T-helper 22 cell (primary cell): ENCODE measurements around the gene COPB2.
"Not testable (repeated sequence)": the region's sequence is repeated elsewhere in the genome, so short reads cannot be mapped to it uniquely, and the experiment has no call there.

ENCODE experiments used
- DNase-seq: peaks from one replicate; pipeline ENCODE4 v3.0.0-alpha.2; 2020; ENCODE audit warnings: low read depth

Gene COPB2

DNA sequence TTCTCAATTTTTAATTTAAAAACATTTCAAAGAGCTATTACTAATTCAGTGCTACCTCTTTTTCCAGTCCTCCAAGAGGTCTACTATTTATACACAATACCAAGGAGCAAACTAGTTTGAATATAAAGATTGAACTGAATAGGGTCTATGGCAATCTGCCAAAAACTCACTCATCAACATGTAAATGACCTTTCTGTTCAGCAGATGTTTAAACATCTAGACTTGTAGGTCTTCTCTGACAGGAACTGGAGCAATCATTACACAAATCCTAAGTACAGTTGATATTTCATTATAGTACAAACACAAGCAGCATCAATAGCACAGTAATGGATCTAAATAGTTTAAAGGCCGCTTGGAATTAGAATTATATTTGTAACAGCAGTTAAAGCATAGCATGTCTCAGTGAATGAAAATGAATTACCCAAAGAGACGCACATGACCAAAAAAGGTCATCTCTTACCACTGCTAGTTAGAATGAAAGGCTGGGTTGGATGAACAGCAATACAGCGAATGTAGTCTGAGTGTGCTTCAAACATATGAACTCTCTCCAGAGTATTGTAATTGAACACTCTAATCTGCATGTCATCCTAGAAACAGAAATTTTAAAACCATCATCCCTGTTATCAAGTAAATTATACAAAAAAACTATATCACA, 10.7 kb downstream of the COPB2 start:
- no peak for DNase-seq

DNA sequence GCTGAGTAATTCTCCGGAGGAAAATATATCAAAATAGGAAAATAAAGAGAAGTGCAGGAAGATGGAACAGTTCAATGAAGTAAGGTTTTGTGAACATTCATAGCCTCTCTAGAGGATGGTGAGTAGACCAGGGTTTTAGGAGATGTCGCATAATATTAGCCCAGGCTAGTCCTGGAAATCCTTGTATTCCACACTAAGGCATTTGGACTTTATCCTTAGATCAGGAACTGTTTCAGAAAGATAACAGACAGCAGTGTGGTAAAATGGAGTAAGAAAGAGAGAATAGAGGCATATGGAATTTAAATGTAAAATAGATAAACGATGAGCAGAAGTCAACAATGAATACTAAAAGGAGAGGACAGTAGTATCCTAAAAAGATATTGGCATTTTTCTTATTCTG, 12.1 kb downstream of the COPB2 start:
- no peak for DNase-seq

DNA sequence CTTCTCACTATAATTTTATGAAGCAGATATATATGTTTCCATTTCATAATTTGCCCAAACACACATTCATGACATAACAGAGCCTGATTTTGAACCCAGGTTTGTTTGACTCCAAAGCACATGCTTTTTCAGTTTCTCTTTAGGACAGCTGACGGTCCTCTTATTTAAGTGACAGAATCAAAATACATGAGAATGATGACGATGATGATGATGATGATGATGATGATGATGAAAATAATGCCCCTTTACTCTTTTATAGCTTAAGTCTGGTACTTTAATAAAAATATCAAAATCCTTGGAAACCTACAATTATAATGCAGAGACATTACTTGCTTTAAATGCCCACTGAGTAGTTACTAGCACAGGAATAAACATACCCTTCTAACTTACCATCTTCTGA, 15.3 kb downstream of the COPB2 start:
- no peak for DNase-seq

DNA sequence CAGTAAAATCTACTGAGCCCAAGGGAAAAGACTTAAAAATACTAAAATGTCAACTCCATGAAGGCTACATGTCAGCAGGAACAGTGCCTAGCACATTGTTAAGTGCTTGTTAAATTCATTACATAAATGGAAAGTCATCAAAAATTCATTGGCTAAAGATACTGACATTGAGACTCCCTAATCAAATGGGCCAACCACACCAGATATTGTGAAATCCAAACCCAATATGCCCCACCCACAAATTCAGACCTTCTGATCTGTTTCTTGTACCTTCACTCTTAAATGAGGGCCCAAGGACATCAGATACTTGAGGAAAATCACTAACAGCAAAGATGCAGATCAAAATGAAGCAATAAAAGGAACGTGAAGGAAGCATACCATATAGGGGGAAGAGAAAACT, 24.9 kb downstream of the COPB2 start:
- DNase-seq, result no peak

DNA sequence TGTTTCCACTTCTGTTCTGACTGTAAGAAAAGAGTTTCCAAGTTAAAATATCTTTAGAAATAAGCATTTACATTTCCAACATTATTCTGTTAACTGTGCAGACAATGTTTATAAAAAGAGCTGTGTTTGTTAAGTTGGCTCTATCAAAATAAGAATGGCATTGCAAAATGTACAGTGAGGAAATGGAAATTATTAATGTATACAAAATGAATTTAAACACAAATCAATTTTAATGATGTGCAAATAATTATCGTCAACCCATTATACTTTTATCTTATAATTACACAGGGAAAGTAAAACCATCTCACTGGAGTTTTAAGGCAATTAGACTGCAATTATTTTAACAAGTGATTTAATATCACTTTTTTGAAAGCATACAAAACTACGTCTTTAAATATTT, 28.2 kb downstream of the COPB2 start:
- no peak for DNase-seq

DNA sequence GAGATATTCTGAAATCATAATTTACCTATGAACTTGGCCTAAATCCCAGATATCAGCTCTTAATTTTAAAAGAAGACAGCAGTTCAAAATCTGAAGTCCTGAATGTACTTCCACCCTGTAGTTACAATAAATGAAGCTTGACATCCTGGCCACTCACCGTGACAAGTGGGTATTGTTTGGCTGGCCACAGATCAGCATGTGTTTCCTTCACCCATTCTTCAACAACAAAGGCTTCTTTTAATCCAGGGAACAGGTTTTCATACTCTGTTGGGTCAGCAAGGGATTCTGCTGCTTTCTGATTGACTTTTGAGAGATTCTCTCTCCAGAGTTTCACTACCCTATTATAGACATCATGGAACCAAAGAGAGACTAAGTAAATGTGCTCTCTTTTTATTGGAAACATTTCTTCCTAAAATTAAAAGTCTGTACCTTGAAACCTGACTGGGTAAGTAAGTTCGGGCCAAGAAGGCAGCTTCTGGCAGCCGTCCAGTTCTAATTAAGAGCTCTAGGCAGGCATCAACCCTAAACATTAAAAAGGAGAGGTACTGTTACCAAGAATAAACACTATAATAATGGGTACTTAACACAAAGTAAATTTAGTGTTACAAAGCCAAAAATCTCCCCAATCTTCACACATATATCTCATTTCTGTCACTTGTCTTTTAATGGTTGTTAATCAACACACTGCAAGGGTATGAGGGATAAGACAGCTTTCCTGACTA, 30.4 kb downstream of the COPB2 start:
- no peak for DNase-seq

DNA sequence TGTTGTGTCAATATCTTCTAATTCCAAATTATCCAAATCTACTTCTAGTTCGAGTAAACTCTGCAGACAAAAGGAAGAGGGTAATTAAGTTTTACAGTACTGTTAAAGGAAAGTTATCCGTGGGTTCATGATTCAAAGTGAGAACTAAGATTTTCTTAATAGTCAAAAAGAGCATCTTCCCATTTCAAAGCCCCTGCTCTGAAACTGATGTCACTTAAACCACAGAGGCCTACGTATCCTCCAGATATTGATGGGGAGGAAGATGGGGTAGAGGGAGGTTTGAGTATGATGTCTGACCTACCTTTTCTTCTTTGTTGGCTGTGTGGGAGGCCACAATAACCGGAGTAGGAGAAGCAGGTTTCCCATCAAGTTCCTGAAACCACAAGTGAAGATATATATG, 31.5 kb downstream of the COPB2 start:
- DNase-seq, result no peak

DNA sequence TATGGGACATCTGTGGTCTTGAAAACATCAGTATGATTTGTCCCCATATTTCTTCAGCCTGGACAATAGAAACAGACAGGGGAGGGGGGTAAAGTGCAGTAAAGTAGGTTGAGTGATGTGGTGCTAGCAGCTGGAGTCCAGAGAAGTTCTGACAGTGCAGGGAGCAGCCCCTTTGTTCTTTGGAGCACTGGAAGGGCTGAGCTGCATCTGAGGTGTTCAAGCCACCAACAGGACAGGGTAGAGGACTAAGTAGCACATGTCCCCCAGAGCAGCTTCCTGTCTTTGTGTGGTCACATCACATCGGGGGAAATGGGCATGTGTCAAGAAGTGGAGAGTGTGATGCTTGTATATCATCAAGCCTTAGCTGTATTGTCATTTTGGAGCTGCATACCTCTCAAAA, 33.6 kb downstream of the COPB2 start:
- no peak for DNase-seq

DNA sequence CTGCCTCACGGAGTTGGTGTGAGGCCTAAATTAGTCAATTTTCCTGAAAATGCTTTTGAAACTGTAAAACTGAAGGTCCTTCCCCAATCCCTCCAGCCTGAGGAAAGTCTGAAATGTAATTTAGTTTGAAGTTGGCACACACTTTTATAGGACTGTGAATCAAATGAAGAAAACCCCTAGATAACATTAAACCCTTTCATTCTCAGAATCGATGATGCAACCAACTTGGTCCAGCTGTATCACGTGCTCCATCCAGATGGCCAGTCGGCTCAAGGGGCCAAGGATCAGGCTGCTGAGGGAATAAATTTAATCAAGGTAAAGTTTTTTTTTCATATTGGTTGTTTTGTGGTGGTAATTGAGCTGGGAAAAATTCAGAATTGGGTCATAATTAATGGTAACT, 34.0 kb downstream of the COPB2 start:
- no peak for DNase-seq

DNA sequence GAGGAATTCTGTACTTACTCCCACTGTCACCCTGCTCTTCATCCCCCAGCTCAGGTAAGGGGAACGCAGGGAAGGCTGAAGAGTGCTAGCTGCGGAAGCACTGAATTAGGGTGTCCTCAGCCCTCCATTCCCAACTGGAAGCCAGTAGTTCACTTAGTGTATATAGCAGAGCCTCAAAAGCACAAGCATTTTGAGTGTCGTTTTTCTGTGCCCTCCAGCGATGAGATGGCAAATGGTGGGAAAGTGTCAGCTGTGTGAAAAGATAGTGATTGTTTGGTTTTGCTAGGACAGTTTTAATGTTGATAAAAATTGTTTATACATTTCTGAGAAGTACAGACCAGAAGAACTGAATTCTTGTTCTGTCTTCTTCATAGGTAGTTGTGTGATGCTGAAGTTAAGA, 34.8 kb downstream of the COPB2 start:
- no peak for DNase-seq

DNA sequence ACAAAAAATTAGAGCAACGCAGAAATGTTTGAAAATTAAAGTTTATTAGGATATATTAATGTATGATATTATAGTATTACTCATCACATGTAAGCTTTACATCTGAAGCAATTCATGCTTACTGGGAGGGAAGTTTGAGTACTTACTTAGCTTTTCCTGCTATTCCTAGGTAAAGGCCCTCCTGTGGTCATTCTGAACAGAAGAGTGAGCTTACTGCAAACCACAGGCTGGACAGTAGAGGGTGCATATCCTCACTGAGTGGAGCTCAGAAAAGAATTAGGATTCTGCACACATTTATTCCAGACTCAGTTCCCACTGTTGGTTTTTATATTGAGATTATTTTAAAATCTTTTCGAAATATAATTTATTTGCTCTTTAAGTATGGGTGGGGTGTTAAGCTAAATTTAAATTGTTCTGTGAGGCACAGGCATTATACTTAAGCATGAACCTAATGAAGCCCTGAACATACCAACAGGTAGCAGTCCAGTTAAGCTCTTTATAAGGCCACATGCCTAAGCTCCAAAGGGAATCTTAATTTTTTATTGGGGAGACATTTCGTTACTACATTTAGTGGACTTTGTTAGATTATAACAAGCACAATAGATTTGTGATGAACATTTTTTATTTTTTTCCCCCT, 35.4 kb downstream of the COPB2 start:
- DNase-seq, result no peak

DNA sequence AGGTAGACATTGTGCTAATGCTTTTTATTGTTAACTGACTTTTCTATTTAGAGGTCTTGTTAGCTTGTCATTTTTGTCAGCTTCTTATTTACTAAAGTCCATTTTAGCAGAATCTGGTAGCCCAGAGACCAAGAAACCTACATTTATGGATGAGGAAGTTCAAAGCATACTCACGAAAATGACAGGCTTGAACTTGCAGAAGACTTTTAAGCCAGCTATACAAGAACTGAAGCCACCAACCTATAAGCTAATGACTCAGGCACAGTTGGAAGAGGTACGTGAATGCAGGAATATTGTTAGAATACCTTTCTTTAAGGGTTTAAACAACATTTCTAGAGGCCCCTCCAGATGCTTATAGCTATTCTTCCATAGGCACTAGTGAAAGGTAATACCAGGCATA, 42.7 kb downstream of the COPB2 start:
- DNase-seq, result no peak

DNA sequence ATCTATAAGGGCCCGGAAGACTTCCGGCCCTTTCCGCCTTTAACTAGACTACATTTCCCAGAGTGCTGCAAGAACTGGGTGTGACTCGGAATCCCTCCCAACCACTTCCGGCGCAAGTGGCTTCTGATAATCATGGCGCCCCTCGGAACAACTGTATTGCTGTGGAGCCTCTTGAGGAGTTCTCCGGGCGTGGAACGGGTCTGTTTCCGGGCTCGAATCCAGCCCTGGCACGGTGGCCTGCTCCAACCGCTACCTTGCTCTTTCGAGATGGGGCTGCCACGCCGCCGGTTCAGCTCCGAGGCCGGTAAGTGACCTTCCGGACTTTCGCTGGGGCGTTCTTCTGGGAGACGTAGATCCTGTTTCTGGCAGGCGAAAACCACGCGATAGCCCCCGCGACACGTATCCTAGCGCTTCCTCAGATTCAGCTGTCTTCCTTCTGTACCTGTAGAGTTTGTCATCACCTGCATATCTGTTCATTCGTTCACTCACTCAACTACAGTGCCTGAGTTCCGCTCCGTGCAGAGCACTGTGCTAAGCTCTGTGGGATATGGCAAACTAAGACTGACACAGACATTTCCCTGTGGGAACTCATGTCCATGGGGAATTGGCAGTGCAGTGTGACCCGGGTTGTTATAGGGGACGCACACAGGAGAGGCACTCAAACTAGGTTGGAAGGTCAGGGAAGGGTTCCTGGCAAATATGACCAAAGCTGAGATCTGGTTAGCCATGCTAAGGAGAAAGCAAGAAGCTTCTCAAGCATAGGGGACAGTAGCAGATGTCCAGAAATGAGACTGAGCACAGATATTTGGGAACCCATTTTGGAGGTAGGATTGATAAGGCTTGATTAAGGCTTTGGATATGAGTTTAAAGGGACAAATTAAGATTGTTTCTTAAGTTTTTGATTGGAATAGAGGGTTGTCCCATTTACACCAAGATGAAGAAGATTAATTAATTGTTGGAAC, 45.3 kb downstream of the COPB2 start, which contains the start of gene MRPS22:
Gene MRPS22, plus strand, starts transcription at position 126 of the 962 bp plus-strand sequence. Its CDS starts 7 bp downstream, at position 133.
- DNase-seq, result peak; percentile 69

DNA sequence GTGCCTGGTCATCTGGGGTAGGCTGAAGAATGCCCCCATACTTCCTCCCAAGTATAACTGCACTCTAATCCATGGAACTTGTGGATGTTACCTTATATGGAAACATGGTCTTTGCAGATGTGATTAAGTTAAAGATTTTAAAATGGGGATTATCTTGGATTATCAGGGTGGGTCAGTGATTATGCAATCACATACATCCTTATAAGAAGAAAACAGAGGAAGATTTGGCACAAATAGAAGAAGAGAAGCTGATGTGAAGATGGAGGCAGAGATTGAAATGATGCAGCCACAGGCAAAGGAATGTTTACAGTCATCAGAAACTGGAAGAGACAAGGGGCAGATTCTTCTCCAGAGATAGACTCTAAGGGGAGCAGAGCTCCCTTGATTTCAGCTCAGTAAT, 47.4 kb downstream of the COPB2 start:
- DNase-seq, result no peak

DNA sequence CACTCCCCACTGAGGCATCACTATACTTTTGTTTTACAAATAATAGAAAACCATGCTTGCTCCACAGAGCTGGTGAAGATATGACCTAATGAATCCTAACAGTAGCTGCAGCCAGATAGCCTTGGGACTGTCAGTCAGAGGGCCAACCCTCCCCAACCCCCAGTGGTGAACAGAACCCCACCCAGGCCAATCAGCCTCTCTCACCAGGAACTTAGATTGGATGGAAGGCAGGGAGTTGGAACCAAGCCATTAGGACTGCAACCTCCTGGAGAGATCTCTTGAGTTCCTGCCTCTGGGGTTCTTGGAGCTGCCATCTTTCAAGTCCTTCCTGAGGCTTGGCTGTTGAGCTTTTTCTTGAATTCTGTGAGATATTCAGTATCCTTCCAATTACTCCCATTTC, 48.7 kb downstream of the COPB2 start:
- DNase-seq, result no peak

DNA sequence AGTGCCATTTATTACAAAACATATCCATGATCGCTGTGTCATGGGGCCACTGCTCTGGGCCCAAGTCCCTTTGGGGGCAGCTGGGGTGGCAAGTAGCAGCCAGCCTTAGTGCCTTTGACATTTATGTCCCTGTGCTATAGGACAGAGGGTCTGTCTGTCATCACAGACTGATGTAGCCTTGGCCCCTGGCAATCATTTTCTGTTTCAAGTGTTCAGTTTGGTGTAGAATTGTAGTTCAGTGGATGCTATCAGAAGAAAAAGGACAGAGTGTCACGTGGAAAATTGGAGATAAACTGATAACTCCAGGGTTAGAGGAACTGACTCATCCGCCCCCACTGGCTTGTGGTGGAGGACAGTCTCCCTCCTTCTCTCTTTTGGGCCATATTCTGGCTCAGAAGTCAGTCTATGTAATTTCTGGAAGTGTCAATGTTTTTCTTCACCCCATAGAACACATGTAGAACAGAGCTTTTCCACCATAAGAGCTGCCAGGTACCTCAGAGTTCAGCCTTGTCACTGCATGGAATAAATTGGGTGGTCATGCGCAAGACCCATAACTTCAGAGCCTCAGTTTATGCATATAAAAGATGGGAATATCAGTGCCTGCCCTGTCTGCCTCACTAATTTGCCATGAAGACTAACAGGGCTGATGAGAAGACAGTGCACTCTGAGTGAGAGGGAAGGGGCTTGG, 50.1 kb downstream of the COPB2 start:
- no peak for DNase-seq

DNA sequence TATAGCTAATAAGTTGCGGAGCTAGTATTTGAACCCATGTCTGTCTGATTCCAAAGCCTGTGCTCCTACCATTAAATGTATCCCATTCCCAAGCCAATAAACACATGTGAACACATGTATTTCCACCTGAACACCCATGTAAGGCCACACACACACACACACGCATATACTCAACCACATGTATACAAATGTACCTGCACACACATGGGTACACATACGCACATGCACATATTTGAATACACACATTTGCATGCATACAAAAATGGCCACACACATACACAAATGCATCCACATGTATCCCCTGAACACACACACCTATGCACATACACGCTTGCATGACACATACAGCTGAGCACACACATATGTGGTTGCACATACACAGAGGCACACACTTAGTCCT, 51.0 kb downstream of the COPB2 start:
- no peak for DNase-seq

DNA sequence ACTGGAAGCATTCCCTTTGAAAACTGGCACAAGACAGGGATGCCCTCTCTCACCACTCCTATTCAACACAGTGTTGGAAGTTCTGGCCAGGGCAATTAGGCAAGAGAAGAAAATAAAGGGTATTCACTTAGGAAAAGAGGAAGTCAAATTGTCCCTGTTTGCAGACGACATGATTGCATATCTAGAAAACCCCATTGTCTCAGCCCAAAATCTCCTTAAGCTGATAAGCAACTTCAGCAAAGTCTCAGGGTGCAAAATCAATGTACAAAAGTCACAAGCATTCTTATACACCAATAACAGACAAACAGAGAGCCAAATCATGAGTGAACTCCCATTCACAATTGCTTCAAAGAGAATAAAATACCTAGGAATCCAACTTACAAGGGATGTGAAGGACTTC, 54.8 kb downstream of the COPB2 start:
- not testable (repeated sequence) for DNase-seq

DNA sequence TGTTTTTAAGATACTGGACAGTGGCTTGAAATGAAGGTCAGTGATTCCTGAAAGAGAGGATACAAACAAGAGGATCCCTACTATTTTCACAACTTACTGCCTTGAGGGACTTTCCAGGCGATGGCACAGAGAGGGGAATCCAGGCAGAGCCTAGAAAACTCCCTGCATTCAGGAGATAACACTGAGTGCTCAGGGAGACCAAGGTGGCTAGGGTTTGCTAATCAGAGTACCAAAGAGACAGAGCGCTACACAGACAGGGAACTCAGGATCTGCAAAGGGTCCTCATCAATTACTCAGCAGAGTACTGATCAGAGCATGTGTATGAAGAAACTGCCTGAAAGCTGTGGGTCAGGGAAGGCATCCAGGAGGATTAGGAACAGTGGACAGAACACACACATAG, 57.4 kb downstream of the COPB2 start:
- no peak for DNase-seq

DNA sequence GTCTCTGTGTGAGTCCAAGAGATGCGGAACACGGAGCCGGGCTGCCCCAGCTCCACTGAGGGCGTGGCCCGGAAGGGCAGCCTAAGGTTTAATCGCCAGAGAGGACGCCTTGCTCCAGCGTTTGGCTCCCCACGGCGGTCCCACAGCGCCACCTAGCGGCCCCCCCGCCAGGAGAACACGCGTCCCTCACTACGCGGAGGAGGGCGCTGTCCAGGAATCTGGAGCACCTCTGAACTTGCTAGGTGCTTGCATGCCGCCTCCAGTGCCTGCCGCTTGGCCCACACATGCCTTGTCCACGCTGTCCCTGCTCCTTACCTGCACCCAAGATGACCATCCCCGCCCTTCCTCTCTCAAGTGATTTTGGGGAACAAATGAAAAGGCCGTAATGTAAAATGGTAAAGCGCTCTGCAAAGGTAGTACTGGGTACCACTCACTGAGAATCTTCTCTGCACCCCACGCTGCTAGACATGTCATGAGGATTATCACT, 60.0 kb downstream of the COPB2 start:
- DNase-seq, result peak; percentile 56

DNA sequence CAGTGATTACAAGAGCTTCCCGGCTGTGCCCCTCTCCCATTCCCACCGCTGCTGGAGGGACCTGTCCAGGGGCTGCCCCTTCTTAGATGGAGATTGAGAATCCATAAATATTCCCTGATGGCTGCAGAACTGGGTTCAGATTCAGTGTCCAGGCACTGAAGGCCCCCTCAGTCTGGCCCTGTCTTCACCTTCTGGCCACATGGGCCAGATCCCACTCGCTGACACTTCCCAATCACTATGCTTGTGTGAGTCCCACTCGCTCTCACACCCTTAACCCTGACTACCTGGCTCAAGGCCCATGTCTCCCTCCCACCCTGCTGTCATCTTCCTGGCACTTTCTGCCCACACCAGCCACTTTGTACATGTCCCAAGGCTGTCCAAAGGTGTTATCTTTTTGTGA, 61.1 kb downstream of the COPB2 start:
- no peak for DNase-seq

DNA sequence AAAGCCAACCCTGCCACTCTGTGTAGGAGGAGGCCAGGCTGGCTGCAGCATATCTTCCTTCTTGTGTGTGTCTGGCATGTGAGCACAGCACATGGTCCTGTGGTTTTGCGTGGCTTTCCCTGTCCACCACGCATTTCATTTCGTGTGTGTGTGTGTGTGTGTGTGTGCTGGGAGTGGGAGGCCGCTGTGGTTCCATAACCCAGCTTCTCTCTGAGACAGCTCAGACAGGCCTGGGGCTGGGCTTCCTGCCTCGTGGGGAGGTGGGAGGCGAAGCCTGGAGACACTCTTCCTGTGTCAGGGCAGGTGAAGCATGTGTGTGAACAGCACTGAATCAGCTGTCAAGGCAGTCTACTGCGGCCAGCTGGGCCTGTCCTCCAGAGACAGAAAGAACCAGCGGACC, 61.6 kb downstream of the COPB2 start:
- DNase-seq, result no peak
